GM12872 (cell line): ENCODE measurements around the gene STARD10.
A peak's percentile ranks its signal among the peaks of the same experiment; 100 is the strongest.

Experiments
- TF ChIP-seq, protein P1 (sequence below): IDR thresholded peaks from 3 replicates; pipeline ENCODE4 v1.5.1; 2011; ENCODE audit warnings: low read depth, mild to moderate bottlenecking, low read length, moderate library complexity; ENCODE audit not compliant: insufficient read depth

Gene STARD10

DNA sequence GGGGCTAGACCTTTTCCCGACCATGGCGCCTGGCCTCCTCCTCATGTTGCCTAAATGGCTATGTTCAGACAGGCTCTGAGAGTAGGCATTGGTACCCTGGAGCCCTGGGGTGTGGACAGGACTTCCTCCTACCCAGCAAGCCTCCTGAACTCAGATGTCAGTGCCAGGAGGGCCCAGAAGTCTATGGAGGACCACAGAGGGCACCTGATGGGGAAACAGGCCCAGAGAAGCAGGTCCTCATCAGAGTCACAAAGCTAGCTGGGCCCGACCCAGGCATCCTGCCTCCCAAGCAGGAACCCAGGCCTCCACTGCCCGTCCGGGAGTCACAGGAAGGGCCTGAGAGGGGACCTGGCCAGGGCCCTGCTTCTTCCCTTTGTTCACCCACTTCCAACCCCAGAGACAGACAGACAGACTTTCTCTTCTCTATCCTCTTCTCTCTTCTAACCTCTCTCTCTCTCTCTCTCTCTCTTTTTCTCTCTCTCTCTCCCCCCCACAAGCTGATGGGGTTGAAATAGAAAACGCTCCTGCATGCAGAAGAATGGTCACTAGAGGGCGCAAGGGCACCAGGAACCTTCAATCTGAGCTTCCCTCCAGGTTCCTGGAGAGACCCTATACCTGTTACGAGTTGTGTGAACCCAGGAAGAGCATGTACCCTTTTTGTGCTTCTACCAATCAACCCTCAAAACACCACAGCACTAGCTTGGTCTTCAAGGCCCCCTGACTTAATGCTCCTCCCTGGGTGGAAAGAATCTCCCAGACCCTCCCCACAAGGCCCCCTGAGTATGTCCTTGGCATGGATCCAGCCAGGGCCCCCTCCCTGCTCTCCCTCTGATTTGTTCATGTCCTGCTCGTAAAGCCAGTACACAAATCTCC lies 68.8 kb downstream of the STARD10 start:
- TF ChIP-seq, protein P1, sequence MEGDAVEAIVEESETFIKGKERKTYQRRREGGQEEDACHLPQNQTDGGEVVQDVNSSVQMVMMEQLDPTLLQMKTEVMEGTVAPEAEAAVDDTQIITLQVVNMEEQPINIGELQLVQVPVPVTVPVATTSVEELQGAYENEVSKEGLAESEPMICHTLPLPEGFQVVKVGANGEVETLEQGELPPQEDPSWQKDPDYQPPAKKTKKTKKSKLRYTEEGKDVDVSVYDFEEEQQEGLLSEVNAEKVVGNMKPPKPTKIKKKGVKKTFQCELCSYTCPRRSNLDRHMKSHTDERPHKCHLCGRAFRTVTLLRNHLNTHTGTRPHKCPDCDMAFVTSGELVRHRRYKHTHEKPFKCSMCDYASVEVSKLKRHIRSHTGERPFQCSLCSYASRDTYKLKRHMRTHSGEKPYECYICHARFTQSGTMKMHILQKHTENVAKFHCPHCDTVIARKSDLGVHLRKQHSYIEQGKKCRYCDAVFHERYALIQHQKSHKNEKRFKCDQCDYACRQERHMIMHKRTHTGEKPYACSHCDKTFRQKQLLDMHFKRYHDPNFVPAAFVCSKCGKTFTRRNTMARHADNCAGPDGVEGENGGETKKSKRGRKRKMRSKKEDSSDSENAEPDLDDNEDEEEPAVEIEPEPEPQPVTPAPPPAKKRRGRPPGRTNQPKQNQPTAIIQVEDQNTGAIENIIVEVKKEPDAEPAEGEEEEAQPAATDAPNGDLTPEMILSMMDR, result peak; percentile 86

DNA sequence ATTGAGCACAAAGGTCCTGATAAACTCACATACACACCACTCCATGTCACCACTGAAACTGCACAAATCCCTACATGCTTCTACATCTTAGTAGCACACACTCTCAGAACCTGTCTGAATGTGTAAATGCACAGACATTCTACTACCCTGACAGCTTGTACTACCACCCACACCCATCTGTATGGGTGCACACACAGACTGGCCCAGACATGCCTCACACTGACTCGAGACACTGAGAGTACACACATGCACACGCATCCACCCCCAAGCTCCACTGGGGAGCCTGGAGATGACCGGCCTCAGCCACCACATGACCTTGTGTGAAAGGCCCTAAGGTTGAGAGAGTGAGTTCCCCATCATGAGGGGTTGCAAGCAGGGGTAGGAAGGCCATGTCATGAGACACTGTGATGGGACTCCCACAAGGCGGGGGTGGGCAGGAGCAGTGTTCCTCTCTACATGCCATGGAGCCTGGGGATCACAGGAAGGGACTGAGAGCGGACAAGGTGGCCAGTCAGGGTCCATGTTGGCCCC lies 69.8 kb downstream of the STARD10 start:
- TF ChIP-seq, protein P1, result no peak

DNA sequence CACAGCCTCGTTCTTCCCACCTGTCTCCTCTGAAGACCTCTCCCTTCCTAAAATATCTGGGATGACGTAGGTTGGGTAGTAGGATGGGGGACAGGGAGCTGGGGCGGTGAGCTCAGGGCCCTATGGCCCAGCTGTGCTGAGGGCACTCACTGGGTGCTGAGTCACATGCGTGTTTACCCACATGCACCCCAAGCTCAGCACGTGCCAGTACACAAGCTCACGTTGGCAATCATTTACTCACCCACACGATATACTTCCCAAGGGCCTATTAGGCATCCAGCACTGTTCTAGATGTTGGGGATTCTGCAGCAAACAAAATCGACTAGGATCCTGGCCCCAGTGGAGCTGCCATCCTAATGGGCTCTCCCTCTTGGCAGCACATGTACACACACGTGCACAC lies 70.3 kb downstream of the STARD10 start:
- TF ChIP-seq, protein P1, result no peak

DNA sequence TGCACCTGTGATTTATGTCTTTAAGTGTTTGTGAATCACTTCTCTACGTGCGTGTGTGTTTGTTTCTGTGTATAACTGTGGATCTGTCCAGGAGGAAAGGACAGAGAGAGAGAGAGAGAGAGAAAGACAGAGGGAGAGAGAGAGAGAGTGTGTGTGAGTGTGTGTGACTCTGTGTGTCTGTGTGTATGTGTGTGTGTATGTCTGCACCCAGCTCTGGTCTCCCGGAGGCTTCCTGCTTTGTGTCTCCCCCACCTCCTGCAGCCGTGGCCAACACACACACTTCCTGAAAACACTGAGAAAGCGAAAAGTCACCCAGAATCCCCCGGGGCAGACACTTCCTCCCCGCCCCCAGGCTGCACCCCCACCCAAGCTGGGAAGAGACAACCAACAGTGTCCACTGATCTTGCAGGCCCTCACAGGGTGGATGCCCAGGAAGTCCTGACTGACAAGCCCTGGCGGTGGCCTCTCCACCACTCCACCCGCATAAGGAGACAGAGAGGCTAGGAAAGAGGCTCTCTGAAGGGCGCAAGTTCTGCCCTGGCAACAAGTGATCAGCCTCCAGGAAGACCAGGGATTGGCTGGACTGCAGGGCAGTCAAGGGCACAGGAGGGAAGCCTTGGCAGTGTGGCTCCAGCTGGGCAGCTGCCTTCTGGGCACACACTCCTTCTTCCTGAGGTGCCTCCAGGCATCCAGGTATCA lies 71.6 kb downstream of the STARD10 start:
- TF ChIP-seq, protein P1, result no peak

DNA sequence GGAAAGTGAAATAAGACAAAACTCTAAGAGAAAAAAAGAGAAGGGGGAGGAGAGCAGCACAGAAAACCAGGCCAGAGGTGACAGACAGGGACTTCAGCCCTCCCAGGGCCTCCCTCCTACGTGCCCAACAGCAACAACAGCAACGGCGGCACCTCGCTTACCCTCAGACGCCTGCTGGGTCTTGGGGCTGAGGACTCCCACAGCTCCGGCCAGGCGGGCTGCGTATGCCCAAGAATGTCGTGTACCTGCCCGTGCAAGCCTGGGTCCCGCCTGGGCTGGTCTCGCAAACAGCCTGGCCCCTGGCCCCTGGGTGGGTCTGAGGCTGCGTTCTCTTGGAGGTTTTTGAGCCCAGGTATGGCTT lies 72.2 kb downstream of the STARD10 start:
- TF ChIP-seq, protein P1, result no peak

DNA sequence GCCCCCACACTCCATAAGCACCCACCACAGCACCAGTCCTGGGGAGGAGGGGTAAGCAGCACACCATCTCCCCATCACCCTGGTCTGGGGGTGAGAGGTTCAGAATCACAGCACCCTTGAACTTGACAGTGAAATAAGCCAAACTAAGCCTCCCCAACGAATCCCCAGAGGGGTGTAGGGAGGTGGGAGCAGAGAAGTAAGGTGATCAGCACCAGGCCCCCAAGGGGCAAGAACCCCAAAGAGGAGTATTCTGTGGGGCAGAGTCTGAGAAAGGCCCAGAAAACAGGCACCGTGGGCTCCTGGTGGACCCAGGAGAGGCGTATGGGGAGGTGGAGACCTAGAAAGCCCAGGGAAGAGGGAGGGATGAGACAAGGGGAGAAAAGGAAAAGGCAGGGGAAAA lies 72.6 kb downstream of the STARD10 start:
- TF ChIP-seq, protein P1, result no peak

DNA sequence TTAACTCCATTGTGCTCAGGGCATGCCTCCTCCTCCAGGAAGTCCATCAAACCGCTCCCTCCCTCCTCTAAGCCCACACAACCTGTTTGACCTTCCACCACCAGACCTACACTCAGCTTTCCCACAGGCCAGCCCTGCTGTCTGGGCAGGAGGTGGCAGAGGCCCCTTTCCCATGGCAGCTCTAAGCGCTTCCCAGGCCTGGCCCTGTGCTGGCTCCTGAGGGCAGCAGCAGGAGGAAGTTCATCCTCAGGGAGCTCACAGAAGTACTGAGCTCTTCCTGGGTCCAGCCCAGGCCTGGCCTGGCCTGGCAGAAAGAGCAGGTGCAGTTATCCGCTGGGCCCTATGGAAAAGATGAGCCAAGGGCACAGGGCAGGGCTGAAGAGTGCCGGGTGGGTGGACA lies 73.1 kb downstream of the STARD10 start:
- TF ChIP-seq, protein P1, result no peak
